ENCODE results near the gene LSMEM2. TPM values are rescaled to one million over a fixed set of nuclear protein-coding genes. Genes with fewer than 3 reads are reported as not detected.
A peak's percentile ranks its signal among the peaks of the same experiment; 100 is the strongest.

The LSMEM2 gene
- total and polyA plus RNA-seq, 9 of the 15 experiments (the other 6 are each of a cell fraction or from before 2014, with no cell fraction given) = not detected

GRCh38 chr3:50327943-50328691, 49.2 kb downstream of the LSMEM2 start, which contains the start of gene TUSC2 (continued):
- TF ChIP-seq NKRF (IDR thresholded peaks at IDR 0.05; ENCODE audit: borderline replicate concordance) = peak; percentile 70
- no peak for TF ChIP-seq RAD21 (CRISPR knock-in tag; conservative IDR thresholded peaks at IDR 0.05 in 1 of 2, IDR thresholded peaks at IDR 0.05 in 1 of 2)
- no peak for TF ChIP-seq GTF2E2 (tag; IDR thresholded peaks at IDR 0.05)
- TF ChIP-seq POLR2A (conservative IDR thresholded peaks at IDR 0.05) = peak; percentile 63; the same call in 1 of the 2 replicates
- TF ChIP-seq ZNF518B (CRISPR knock-in tag; IDR thresholded peaks at IDR 0.05) = no peak
- TF ChIP-seq ELF2 (CRISPR knock-in tag; IDR thresholded peaks at IDR 0.05) = 0 out of 2 replicates have a peak, but pooled peaks have one; percentile 28
- TF ChIP-seq ZNF347 (CRISPR knock-in tag; IDR thresholded peaks at IDR 0.05; ENCODE audit: low read depth) = no peak
- no peak for TF ChIP-seq MCM2 (IDR thresholded peaks at IDR 0.05; ENCODE audit: low read depth)
- no peak for TF ChIP-seq E2F3 (CRISPR knock-in tag; IDR thresholded peaks at IDR 0.05)
- TF ChIP-seq IRF2 (CRISPR knock-in tag; IDR thresholded peaks at IDR 0.05) = no peak
- TF ChIP-seq HNRNPK (IDR thresholded peaks at IDR 0.05; ENCODE audit: low read depth, low read length, poor library complexity, severe bottlenecking) = no peak
- TF ChIP-seq DEAF1 (CRISPR knock-in tag; IDR thresholded peaks at IDR 0.05) = no peak
- TF ChIP-seq EZH2 (IDR thresholded peaks at IDR 0.05; ENCODE audit: borderline replicate concordance, low read depth, low read length) = no peak
- peak; percentile 63 for TF ChIP-seq CHD2 (IDR thresholded peaks at IDR 0.05; ENCODE audit: low read depth, low read length)
- TF ChIP-seq ZSCAN29 (IDR thresholded peaks at IDR 0.05) = no peak
- no peak; the same call in 1 of the 2 replicates for TF ChIP-seq POLR2H (tag; IDR thresholded peaks at IDR 0.05; ENCODE audit: low read depth)
- no peak for TF ChIP-seq ZNF707 (CRISPR knock-in tag; conservative IDR thresholded peaks at IDR 0.05)
- TF ChIP-seq ZNF76 (CRISPR knock-in tag; IDR thresholded peaks at IDR 0.05; ENCODE audit: borderline replicate concordance) = no peak
- TF ChIP-seq TBP (optimal IDR thresholded peaks at IDR 0.05; ENCODE audit: low read depth, low read length) = no peak
- TF ChIP-seq L3MBTL2 (IDR thresholded peaks at IDR 0.05) = peak; percentile 28; the same call in 1 of the 2 replicates
- TF ChIP-seq ZNF699 (CRISPR knock-in tag; IDR thresholded peaks at IDR 0.05; ENCODE audit: insufficient replicate concordance) = no peak
- no peak for TF ChIP-seq DNMT1 (IDR thresholded peaks at IDR 0.05)
- no peak for TF ChIP-seq SETDB1 (IDR thresholded peaks at IDR 0.05; ENCODE audit: low read length)
